Inflammatory macrophage (primary cell): ENCODE results near the gene NDST4.
A peak's percentile ranks its signal among the peaks of the same experiment; 100 is the strongest.

Experiments
- DNase-seq, 2 donors: peaks; one replicate each; pipeline ENCODE4 v3.0.0-alpha.2; 2020 to 2022

The NDST4 gene

DNA sequence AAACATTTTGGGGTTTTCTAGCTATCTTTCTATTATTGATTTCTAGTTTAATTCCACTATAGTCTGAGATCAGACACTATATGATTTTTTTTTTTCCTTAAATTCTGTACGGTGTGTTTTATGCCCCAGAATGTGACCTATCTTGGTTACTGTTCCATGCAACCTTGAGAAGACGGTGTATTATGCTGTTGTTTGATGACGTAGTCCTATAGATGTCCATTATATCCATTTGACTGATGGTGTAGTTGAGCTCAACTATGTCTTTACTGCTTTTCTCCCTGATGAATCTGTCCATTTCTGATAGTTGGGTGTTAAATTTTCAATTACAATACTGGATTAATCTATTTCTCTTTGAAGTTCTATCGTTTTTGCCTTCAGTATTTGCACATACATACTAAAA lies 212.5 kb downstream of the NDST4 start:
- no peak for DNase-seq

DNA sequence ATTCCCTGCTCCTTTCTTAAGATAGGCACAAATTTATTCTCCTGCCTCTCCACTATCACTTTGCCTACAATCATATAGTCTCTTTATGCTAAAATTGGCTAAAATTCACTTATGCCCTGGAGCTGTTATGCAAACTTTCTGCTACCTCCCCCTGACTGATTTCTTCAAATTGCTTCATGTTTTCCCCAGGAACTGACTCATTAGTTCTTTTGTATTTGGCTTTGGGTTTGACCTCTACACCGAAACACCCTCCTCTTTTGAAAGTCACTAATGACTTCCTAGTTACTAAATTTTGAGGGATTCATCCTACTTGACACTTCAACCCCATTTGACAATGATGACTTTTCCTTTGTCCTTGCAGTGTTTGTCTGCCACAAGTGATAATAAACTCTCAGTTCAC lies 222.6 kb downstream of the NDST4 start:
- DNase-seq, result no peak

- no peak for DNase-seq
These were observed 226.7 kb downstream of the NDST4 start for GRCh38 chr4:114886761-114887160.

DNA sequence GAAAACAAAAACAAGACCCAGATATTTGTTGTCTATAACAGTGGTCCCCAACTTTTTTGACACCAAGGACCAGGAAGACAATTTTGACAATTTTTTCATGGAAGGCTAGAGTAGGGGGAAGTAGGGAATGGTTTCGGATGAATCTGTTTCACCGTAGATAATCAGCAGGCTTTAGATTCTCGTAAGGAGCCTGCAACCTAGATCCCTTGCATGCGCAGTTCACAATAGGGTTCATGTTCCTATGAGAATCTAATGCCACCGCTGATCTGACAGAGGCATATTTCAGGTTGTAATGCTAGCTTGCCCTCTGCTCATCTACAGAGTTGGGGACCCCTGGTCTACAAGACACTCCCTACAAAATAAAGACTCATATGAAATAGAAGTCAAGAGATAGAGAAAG lies 229.8 kb downstream of the NDST4 start:
- DNase-seq, result no peak

DNA sequence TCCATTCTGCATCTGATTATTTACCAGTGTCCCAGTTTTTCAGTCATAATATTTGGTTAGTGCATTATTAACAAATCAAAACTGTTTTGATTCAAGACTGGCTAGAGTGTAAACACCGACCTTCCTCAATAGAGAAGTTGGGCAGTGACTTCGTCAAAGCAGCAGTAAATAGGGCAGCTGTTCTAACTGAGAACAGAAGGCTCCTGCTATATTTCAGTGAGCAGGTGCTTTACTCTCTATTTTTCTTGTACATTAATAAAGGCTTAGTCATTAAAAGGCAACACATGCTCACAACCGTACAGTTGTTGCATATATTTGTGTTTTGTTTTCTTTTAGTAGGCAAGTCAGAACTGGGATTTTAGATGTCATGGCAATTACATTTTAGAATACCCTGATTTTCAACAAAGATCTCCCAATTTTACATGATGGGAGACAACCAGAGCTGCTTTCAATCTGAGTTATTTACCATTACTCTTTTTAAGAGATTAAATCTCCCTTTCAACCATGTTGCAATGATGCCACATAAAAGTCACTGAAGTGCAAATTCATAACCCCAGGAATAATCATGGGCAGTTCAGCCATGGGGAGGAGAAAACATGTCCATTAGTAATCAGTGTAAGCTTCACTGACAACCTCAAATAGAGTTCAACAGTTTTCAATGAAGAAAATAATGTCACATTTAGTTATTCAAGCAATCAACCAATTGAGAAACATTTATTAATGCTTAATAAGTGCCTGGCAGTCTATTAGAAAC lies 233.3 kb downstream of the NDST4 start:
- no peak for DNase-seq

GRCh38 chr4:114875630-114876029 lies 237.8 kb downstream of the NDST4 start:
- DNase-seq, result no peak

DNA sequence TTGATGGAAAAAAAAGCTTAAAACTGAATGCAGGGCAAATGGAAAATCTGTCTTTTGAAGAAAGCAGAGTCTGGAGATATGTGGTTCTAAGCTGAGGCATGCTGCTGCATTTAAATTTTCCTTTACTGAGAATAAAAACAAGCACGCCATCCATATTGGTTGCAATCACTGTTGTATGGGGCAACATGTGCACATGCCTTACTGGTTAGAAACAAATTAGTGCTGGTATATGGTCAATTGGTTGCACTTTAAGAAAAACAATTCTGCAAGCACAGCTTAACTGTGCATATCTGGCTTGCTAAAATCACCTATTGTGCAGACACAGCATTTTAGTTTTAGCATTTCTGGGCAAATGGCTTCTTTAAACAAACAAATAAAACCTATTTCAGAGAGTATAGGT lies 239.1 kb downstream of the NDST4 start:
- DNase-seq, result no peak

- DNase-seq, result no peak
These were observed 242.4 kb downstream of the NDST4 start for GRCh38 chr4:114870987-114871386.

DNA sequence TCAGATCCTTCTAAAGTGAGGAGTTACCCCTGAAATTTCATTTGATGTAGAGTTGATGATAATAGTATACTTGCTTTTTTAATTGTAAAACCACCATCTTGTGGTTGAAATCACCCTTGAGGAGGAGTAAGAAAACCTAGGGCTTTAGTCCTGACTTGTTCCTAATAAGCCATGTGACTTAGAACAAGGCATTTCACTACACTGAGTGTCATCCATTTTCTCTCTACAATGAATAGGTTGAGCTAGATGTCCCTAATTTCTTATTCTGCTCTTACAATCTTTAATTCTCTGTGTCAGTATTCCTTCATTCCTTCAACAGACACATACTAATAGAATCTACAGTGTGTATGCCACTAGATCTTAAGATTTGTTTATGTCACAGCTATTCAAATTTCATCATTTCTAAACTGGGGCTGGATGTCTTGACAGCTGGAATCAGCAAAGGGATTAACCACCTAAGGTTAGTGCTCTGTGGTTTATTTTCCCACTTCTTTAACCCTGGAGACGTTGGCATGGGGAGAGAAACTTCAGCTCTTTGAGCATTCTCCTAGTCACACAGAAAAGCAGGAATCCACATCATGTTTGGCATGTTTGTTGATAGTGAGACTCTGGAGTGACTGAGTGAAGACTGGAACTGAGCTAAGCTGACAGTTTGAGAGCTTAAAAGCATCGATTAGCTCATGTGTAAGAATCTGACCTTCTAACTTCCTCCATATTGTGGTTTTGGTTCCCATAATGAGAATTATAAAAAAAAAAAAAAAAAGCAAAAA lies 246.3 kb downstream of the NDST4 start:
- DNase-seq, result no peak

DNA sequence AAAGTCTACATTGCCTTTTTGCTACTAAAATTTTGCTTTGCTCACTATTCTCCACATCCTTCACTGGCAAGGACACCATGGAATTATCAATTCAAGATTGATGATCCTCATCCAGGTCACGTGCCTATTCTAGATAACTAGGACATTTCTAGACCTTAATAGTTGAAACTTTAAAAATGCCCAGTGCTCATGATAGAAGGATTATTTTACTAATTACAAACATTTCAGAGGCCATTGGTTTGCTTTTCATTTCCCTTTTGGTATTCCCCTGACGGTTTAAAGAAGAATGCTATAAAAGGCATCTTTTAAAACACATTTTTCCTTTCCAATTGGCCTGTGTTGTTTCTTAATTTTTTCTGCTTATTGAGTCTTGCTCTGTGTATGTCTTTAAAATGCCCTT lies 249.4 kb downstream of the NDST4 start:
- DNase-seq, result no peak

DNA sequence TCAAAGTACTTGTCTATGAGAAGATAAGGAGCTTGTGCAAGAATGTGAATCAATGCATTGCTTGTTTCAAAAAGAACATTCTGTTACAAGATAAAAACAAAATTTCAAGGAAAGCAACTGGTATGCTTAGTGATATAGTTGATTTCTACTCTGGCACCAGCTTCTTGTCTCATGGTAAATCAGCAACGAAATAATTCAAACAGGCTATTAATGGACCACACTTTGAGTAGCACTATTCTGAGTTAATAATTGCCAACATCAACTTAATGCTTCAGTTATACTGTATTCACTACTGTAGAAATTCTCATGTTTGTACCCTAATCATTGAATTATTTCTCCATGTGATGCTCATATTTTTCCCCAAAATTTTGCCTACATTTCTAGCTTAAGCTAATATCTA lies 252.6 kb downstream of the NDST4 start:
- DNase-seq, result no peak

- no peak for DNase-seq
These were observed 255.6 kb downstream of the NDST4 start for GRCh38 chr4:114857831-114858230.

DNA sequence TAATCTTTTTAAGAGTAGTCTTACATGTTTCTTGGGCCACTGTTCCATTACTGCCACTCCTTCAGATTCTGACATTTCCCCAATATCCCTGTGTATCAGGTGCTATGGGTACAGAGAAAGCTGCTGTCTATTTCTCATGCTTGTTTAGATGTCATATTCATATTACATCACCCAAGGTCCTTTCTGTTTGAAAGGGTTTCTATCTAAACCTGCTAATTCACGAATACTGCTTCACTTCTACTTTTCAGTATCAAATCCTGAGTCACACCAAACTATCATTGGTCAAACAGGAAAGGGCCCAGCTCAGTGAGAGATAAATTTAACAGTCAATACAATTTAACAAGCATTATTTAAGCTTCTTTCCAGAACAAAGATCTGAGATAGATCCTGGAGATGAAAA lies 273.4 kb downstream of the NDST4 start:
- DNase-seq, result no peak

DNA sequence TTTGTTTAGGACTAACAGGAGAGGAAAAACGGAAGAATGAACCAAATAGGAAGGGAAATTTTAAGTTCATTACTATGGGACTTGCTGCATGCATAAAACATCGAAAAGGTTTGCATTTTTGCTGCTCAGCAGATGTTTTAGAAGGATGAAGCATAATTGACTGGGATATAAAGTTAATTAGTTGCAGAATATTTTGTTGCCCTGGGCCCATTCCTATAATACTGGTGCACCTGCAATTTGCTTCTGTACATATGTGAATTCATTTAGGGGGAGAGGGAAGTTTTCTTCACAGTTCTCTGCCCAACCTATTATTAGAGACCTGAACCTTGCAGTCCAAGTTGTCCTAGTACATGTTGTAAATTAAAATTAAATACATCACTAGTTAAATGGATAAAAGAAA lies 282.8 kb downstream of the NDST4 start:
- no peak for DNase-seq

GRCh38 chr4:114827651-114828050 lies 285.8 kb downstream of the NDST4 start:
- DNase-seq, result no peak

- DNase-seq, result no peak
These were observed 297.7 kb downstream of the NDST4 start for GRCh38 chr4:114815760-114816159.

GRCh38 chr4:114813961-114814360 lies 299.5 kb downstream of the NDST4 start:
- no peak for DNase-seq

DNA sequence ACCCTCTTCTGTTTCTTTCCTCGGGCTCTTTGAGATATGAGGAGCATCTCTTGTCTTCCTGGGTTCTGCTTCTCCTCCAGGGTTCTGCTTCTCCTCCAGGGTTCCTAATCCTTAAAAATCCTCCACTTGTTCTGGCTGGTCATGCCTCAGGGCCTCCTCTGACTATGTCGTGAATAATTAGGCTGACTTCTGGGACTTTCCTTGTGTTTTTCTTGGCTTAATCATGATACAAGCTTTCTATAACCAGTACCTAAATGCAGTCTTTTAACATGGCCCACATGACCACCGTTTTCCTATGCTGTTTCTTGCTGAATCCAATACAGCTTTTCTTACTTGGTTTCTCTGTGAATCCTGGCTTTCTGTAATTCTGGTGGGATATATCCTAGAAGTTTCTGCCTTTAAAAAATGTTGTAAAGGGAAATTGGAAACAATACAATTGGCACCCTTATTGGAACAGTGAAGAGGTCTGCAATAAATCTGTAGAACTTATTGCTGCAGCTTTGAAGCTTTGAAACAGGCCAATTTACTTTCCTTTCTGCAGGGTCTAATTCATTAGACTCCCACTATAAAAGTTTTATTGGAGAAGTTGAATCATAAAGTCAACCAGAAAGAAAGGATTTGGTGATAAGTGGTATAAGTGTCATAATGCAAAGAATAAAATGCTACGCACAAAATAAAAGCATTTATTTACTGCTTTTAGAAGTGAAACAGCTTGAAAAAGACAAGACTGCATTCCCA lies 301.7 kb downstream of the NDST4 start:
- no peak for DNase-seq

- DNase-seq, result peak; percentile 40 to 54
These were observed 305.5 kb downstream of the NDST4 start for GRCh38 chr4:114807759-114808404.

DNA sequence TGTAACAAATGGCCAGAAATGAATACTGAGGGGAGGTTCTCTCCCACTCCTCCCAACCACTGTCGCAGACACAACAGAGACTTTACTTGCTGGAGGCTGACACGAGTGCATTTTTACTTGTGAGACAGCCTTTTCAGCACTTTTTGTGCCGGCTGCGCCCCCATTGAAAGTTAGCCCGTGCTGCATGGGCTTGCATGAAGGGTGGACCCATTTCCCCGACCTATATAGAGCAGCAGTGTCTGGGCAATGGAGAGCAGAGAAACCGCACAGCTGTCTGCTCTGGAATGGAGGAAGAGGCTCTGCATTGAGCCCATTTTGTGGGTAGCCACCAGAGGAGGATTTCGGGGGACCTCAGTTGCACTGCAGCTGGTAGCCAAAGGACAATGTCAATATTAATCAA lies 306.1 kb downstream of the NDST4 start:
- DNase-seq, result no peak

- DNase-seq, result no peak
These were observed 321.4 kb downstream of the NDST4 start for GRCh38 chr4:114791976-114792375.

DNA sequence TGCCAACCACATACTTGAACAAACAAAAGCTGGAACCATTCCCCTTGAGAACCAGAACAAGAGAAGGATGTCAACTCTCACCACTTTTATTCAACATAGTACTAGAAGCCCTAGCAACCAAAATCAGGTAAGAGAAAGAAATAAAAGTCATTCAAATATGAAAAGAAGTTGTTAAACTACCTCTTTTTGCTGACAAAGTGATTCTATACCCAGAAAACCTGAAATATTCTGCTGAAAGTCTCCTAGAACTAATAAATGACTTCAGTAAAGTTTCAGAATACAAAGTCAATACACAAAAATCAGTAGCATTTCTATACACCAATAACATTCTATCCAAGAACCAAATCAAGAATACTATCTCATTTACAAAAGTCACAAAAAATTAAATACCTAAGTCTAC lies 327.9 kb downstream of the NDST4 start:
- DNase-seq, result no peak

DNA sequence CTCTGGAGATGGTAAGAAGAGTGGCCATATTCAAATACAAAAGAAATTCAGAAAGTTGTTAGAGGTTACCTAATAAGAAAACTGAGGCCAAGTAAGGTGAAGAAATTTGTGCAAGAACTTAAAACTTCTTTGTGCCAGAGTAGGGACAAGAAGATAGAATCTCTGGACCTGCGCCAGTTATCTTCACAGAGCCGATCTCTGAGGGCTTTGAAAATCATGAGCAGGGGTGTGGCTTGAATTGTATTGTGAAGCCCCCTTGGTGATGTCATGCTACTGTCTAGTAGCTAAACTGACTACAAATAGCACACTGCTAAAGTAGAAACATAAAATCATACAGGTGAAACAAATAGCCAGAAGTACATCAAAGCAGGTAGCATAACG lies 330.2 kb downstream of the NDST4 start:
- no peak for DNase-seq
